GM19372 (cell line): ENCODE results near the gene SEMA7A.

Experiments
- ATAC-seq: cut with Tn5 transposase; IDR thresholded peaks from one replicate; pipeline ENCODE4 v1.9.1; 2021; ENCODE audit warnings: mild to moderate bottlenecking, low read depth, moderate library complexity; ENCODE audit not compliant: unreplicated experiment

SEMA7A gene

GRCh38 chr15:74419432-74419831, 14.3 kb downstream of the SEMA7A start:
- ATAC-seq: no peak

- no peak for ATAC-seq
These were observed 15.0 kb downstream of the SEMA7A start for GRCh38 chr15:74418575-74419338.

- no peak for ATAC-seq
These were observed 16.1 kb downstream of the SEMA7A start for GRCh38 chr15:74417670-74418069.

DNA sequence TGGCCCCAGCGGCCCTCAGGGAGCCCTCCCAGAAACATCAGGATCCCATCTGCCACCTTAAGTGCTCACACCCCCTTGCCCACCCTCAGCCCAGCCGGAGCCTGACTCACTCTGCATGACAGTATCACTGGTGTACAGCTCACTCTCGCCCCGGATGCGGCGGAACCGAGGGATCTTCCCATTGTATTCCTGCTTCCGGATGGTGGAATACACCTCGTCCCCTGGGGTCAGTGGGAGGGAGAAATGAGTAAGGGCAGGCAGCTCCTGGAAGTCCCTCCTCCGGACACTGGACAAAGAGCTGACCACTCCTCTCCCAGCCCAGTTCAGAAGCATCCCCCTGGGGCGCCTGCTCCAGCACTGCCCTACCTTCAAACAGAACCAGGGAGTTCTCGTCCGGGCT, 16.5 kb downstream of the SEMA7A start:
- ATAC-seq: no peak

DNA sequence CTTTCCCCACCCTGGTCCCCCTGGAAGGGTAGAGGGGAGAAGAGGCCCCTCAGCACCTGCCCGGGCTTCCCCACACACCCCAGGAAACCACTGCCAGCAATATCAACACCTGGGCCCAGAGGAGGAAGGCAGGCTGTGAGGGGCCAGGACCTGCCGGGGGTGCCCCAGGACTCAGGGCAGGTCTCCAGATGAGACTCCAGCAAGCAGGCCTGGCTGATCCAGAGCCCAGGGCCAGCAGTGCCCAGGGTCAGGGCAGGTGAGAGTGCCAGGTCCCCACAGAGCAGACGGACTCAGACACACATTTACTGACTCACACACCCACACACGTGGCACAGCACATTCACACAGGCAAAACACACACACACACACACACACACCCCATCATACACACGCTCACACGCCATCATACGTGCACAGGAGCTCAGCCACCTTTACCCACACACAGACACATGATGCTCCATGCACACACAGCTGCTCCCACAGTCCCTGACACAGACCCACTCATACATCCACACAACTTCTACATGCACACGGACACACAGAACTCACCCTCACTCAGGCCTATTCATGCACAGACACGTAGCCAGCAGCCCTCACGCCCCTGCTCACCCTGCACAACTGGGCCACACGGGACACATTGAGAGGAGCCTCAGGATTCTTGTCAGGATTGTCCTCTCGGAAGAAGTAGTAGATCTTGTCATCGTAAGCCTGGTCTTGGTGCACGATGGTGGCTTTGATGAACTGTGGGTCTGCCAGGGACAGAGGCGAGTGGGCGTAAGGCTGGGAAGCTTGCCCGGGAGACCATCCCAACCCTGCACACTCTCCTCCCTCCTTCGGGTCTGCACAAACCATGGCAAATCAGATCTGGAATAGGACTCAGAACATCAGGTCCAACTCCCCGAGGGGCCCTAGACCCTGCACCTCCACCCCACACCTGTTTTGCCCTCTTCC, 17.5 kb downstream of the SEMA7A start:
- no peak for ATAC-seq

GRCh38 chr15:74414603-74415338, 19.0 kb downstream of the SEMA7A start:
- ATAC-seq: no peak

DNA sequence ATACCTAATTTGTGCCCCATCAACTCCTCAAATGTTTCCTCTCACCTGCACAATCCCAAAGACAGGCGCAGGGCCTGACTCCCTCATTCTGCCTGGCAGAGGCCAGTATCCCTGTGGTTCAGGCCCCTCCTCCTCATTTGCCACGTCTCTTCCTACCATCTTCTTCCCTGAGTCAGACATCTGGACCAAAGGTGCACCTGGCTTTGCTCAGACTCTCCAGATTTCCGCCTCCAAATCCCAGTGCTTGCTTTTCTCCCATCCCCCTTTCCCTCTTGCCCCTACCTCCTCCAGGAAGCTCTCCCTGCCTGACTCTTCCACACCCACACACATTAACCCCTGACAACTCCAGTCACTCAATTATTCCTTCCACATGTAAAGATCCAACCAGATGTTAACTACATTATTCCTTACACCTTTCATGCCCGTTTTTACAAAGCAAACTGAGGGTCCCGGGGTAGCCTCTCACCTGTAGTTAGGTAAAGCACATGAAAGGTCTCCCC, 19.6 kb downstream of the SEMA7A start:
- ATAC-seq: no peak

DNA sequence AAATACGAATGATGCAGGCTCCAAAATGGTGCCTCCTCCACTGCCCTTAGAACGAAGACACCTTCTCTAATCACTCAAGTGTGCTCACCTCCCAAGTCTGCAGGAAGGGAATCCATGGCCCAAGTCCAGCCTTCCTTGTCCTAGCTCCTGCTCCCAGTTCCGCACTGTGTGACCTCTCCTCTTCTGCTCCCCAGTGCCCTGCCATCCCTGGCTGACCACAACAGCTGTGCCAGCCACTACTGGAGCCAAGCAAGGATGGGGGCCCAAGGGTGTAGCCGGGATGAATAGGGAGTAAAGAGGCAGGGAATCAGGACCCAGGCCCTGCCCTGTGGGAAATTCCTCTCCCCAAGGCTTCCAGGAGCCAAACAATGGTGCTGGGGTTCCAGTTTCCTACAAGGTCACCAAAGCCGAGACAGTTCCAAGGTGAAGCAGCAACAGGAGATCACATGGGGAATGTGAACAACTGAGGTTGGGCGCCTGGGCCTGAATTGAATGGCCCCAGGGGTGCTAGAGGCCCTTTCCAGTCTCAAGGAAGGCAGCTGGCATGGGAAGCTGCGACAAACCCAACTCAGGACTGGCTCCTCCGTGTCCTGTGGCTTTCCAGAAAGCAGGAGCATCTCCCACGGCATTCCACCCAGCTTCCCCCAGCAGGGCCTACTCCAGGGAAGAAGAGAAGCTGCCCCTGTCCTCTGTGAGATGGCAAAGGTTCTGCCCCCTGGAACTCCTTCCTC, 20.2 kb downstream of the SEMA7A start:
- no peak for ATAC-seq

DNA sequence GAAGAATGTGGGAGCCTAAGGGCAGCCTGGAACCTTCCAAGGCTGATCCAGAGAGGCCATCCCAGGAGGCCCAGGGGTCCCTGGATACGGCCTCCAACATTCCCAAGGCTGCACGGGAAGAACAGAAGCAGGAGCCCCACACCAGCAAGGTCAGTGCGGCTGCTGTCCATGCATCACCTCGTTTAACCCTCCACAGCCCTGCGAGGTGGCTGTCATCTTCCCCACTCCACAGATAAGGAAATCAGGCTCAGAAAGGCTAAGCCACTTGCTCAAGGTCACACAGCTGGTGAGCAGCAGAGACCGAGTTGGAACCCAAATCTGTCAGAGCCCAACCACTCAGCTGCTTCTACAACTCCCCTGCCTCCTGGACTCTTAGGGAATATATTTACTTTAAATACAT, 21.6 kb downstream of the SEMA7A start:
- ATAC-seq: no peak

DNA sequence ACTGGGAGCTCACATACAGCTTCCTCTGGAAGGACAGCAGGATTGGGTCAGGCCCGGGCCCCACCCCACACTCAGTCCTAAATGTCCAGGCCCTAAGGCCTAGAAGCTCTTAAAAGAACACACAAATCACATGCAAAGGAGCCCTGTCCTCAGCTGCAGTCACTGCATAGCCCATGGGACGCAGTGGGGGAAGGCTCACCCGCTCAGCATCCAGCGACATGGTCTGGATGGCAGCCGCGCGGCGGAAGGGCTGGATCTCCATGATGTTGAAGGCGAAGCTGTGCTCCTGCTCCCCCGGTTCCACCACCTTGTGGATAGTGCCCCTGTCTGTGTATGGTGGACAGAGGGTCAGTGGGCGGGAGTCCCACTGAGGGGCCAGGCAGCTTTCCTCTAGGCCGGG, 22.1 kb downstream of the SEMA7A start:
- no peak for ATAC-seq

DNA sequence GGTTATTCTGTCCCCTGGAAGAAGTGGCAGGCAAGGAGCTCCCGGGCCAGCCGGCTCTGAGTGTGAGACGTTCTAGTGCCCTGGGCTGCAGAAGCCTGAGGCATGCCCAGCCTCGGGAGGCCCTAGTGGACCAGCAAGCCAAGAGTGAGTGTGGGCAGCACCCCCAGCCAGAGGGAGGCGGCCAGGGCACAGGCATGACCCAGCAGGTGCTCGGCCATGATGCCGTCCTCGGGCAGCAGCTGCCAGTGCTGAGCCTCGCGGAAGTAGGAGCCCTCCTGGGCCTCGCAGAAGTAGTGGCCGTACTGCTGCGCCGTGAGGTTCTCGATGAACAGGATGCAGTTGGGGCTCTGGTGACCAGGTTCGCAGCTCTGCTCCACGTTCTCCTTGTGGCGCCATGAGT, 23.3 kb downstream of the SEMA7A start:
- ATAC-seq: no peak

DNA sequence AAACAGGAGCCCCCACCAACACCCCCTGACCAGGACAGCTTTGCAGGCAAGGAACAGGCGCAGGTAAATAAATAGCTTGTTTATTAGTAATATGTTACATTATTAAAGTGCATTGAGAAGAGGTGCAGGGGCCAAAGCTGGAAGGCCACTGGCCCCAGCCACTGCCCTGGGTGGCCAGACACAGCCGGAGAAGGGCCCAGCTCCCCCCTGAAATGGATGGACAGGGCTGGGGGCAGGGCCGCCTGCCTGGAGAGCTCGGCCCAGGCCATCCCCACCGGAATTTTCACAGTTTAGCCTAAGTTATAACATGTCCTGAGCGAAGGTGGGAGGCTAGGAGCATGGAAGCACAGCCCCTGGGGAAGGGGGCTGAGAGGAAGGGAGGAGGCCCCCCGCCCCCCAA, 24.5 kb downstream of the SEMA7A start:
- ATAC-seq: no peak

- no peak for ATAC-seq
These were observed 24.9 kb downstream of the SEMA7A start for GRCh38 chr15:74408815-74409214.

DNA sequence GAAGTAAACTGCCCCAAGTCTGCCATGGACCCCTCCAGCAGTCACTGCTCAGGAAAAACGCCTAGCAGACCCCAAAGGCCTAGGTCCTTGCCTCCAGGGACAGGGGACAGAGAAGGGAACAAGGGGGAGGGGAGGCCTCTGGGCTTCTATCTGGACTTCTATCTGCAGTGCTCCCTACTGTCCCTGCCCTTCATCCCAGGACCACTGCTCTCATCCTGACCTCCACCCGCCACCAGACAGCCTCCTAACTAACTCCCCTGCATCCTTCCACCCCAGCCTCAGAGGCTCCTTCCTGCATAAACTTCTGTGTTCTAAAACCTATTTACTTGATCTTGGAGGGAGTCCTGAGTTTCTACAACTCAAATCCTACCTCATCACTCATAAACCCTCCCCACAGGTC, 25.4 kb downstream of the SEMA7A start:
- no peak for ATAC-seq

DNA sequence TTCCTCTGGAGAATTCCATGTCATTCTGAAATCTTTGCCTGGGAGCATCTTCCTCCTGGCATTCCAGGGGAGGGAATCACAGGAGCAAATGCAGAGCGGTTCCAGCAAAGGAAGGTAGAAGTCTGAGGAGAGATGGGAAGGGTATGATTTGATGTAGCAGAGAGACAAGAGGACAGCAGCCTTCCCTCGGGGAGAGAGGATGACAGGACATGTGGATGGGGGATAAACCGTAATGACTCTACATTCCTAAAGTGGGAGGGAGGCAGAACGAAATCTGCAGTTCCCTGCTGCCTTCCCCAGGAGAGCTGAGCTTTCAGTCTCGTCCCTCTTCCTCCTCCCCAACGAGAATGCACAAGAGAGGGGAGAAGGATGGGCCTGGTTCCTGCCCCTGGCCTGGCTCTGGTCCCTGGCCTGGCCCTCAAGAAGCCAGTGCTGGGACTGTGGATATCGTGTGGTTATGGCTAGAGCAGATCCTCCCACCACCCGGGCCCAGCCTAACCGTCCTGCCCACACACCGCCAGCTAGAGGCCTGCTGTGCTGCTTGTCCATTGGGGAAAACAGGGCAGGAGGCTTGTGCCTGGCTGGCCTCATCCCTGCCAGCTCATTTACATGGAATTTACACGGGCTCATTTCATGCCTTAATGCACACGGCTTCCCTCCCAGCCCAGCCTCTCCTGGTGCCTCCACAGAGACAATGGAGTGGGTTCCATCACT, 26.6 kb downstream of the SEMA7A start:
- ATAC-seq: no peak

GRCh38 chr15:74406517-74406916, 27.2 kb downstream of the SEMA7A start:
- ATAC-seq: no peak

- no peak for ATAC-seq
These were observed 27.9 kb downstream of the SEMA7A start for GRCh38 chr15:74405823-74406222.

- no peak for ATAC-seq
These were observed 29.7 kb downstream of the SEMA7A start for GRCh38 chr15:74403991-74404563.

- ATAC-seq: no peak
These were observed 30.2 kb downstream of the SEMA7A start for GRCh38 chr15:74403588-74403919.
